Hepatocyte (in vitro differentiated cells): ENCODE data around the gene ELFN1. TPM values are rescaled to one million over a fixed set of nuclear protein-coding genes. Genes with fewer than 3 reads are reported as not detected.

Source experiments
- DNase-seq: peaks from one replicate; pipeline ENCODE4 v3.0.0-alpha.2; 2016; ENCODE audit warnings: low spot score
- H2AFZ ChIP-seq: fragments of 200-600 bp; sonication (generic); 2 replicates; pipeline ENCODE4 v1.6.0; 2016; ENCODE audit warnings: antibody characterized with exemption, mild to moderate bottlenecking
- H3K27ac ChIP-seq: fragments of 200-600 bp; sonication (generic); 2 replicates; pipeline ENCODE4 v1.5.1; 2016; ENCODE audit warnings: mild to moderate bottlenecking
- H3K27me3 ChIP-seq: fragments of 200-600 bp; sonication (generic); 2 replicates; pipeline ENCODE4 v1.6.1; 2016
- H3K36me3 ChIP-seq: fragments of 200-600 bp; sonication (generic); replicated peaks from 2 replicates; pipeline ENCODE4 v1.5.1; 2016; ENCODE audit warnings: low read depth; ENCODE audit not compliant: insufficient read depth
- H3K4me1 ChIP-seq: fragments of 200-600 bp; sonication (generic); 2 replicates; pipeline ENCODE4 v1.5.1; 2016; ENCODE audit warnings: mild to moderate bottlenecking, moderate library complexity; ENCODE audit not compliant: insufficient read depth
- H3K4me2 ChIP-seq: fragments of 200-600 bp; sonication (generic); 2 replicates; pipeline ENCODE4 v1.6.0; 2016
- H3K4me3 ChIP-seq: fragments of 200-600 bp; sonication (generic); 2 replicates; pipeline ENCODE4 v1.5.1; 2016; ENCODE audit warnings: mild to moderate bottlenecking
- H3K79me2 ChIP-seq: fragments of 200-600 bp; sonication (generic); 2 replicates; pipeline ENCODE4 v1.6.0; 2017; ENCODE audit warnings: mild to moderate bottlenecking
- H3K9me2 ChIP-seq: fragments of 200-600 bp; sonication (generic); replicated peaks from 2 replicates; pipeline ENCODE4 v1.6.0; 2017; ENCODE audit warnings: mild to moderate bottlenecking; ENCODE audit not compliant: insufficient read depth
- H3K9me3 ChIP-seq: fragments of 200-600 bp; sonication (generic); 2 replicates; pipeline ENCODE4 v1.5.1; 2016; ENCODE audit warnings: low read depth, mild to moderate bottlenecking
- H4K20me1 ChIP-seq: fragments of 200-600 bp; sonication (generic); 2 replicates; pipeline ENCODE4 v1.6.0; 2016; ENCODE audit warnings: mild to moderate bottlenecking; ENCODE audit not compliant: insufficient read depth, poor library complexity, severe bottlenecking
- EZH2 ChIP-seq: fragments of 200-600 bp; sonication (generic); IDR thresholded peaks from 2 replicates; pipeline ENCODE4 v1.6.1; 2016; ENCODE audit warnings: antibody characterized with exemption, mild to moderate bottlenecking, borderline replicate concordance
- EZH2phosphoT487 ChIP-seq: fragments of 200-600 bp; sonication (generic); IDR thresholded peaks from one replicate; pipeline ENCODE4 v1.6.1; 2018; ENCODE audit warnings: antibody characterized with exemption, mild to moderate bottlenecking, low read depth, moderate library complexity; ENCODE audit not compliant: unreplicated experiment, severe bottlenecking
- WGBS: methylation state at CpG from one replicate; pipeline ENCODE4 v1.1.6; 2016; ENCODE audit warnings: low lambda C conversion rate; ENCODE audit errors: missing lambda C conversion rate; 5-methylcytosine and 5-hydroxymethylcytosine counted together
- polyA plus RNA-seq: library from polyadenylated mRNA; unstranded; fragments of >200 nt; fragmentation: Nextera tagmentation; extraction: Ambion mirVana; gene quantifications from 2 replicates; pipeline ENCODE4 v1.2.1, GENCODE V29; 2016
- total RNA-seq: library from RNA; depleted of rRNA; stranded (reverse); fragments of >200 nt; gene quantifications from 2 replicates; pipeline ENCODE4 v1.2.3, GENCODE V29; 2014
- TF ChIP-seq, protein P1 (sequence below): fragments of 200-600 bp; sonication (generic); IDR thresholded peaks from 2 replicates; pipeline ENCODE4 v1.5.1; 2016; ENCODE audit warnings: antibody characterized with exemption, mild to moderate bottlenecking; ENCODE audit not compliant: poor library complexity

The ELFN1 gene
- total and polyA plus RNA-seq, 2 experiments from 2014 or later, result 3.6 to 5.5 TPM

DNA sequence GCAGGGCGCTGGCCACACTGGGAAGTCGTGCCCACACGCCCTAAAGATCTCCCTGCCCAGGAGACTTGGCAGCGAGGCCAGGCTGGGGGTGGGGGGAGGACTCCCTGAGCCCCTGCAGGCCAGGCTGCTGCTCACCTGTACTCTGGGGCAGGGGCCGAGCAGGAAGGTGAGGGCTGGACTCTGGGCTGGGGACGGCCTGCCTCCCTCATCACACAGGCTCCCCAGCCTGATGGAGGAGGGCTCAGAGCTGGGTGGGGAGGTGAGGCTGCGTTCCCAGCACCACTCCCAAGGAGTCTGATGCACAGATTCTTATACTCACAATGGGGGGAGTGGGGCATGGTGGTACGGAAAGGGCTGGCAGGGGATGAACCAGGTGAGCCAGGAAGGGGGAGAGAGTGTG, 71.2 kb downstream of the ELFN1 start:
- Histone ChIP-seq H3K36me3 (no peaks in the 10 kb centered on the region), H2AFZ (no peak overlapping the region), H3K27ac (no peak overlapping the region), H3K79me2 (no peaks in the 10 kb centered on the region), H3K4me1 (peaks cover 4% of the 10 kb centered on the region), H3K9me2 (no peaks in the 10 kb centered on the region), H3K9me3 (no peaks in the 10 kb centered on the region), H3K27me3 (no peaks in the 10 kb centered on the region), H3K4me2 (no peak overlapping the region), H4K20me1 (no peaks in the 10 kb centered on the region), H3K4me3 (no peak overlapping the region)
- WGBS, result 95% methylated on average over 8 of the region's 8 CpGs
- no peak for TF ChIP-seq EZH2
- TF ChIP-seq EZH2phosphoT487, result no peak
- DNase-seq, result no peak

DNA sequence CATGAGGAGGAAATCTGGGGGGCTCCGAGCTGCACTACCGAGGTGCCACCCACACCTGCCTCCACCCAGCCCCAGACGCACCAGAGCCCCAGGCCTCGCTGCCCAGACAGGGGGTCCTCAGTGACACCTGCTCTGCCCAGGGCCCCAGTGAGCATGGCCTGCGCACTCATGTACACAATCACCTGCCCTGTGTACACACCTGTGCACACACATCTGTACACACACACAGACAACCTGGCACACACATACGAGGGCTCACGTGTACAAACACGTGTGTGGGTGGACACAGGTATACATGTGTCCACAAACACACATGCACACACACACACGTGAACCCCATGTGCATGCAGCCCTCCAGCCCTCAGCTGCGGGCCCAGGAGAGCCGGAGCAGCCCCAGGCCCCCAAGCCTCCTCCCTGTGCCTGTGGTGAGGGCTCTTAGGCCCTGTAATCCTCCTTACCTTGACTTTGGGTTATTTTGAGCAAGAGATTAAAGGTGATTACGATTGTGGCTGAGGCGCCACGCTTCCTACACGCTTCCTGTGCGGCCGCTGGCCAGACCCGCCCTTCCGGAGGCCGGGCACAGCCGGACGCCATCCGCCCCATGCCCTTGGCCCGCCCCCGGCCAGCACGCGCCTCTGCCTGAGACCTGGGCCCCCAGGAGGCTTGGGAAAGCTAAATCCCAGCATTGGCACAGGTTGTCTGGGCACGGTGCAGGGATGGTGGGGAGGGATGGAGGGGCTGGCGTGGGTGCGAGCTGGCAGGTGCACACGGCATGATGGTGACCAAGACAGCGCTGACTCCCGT, 71.9 kb downstream of the ELFN1 start:
- 95% methylated on average over 24 of the region's 33 CpGs for WGBS
- Histone ChIP-seq H2AFZ (no peak overlapping the region), H3K4me2 (no peak overlapping the region), H3K4me3 (no peak overlapping the region), H3K9me3 (no peaks in the 10 kb centered on the region), H3K27ac (no peak overlapping the region), H3K36me3 (no peaks in the 10 kb centered on the region), H3K4me1 (peaks cover 4% of the 10 kb centered on the region), H3K9me2 (no peaks in the 10 kb centered on the region), H3K79me2 (no peaks in the 10 kb centered on the region), H4K20me1 (no peaks in the 10 kb centered on the region), H3K27me3 (no peaks in the 10 kb centered on the region)
- TF ChIP-seq EZH2phosphoT487, result no peak
- TF ChIP-seq, protein P1, sequence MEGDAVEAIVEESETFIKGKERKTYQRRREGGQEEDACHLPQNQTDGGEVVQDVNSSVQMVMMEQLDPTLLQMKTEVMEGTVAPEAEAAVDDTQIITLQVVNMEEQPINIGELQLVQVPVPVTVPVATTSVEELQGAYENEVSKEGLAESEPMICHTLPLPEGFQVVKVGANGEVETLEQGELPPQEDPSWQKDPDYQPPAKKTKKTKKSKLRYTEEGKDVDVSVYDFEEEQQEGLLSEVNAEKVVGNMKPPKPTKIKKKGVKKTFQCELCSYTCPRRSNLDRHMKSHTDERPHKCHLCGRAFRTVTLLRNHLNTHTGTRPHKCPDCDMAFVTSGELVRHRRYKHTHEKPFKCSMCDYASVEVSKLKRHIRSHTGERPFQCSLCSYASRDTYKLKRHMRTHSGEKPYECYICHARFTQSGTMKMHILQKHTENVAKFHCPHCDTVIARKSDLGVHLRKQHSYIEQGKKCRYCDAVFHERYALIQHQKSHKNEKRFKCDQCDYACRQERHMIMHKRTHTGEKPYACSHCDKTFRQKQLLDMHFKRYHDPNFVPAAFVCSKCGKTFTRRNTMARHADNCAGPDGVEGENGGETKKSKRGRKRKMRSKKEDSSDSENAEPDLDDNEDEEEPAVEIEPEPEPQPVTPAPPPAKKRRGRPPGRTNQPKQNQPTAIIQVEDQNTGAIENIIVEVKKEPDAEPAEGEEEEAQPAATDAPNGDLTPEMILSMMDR, result no peak
- TF ChIP-seq EZH2, result no peak
- DNase-seq, result no peak

DNA sequence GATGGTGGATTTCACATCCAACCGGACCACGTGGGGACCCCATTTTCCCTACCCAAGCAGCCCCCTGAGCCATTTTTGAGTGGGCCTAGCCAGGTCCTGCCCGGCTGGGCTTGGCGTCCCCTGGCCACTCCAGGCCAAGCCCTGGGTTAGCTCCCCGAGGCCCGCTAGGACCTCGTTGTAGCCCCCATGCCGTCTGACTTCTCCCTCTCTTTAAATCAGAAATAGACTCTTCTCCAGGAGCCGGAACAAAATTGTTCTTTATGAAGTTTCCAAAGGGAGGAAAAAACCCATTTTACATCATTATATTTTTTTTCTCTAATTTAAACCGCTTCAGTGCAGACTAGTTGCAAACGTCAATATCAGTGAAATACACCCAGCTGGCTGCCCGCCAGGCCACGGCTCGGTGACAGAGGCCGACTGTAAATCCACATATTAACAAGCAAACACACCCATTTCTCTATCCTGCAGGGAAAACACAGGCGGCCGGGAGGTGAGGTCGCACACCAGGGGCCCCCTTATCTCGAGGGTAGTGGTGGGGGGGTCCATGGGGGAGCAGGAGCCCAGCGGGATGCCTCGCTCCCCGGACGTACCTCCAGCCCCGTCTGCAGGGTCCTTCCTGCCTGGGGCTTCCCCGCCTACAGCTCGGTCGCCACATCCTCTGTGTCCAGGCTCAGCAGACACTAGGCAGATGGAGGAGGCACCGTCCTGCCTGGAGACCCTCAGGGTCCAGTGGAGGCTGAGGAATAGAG, 72.7 kb downstream of the ELFN1 start:
- Histone ChIP-seq H3K27ac (no peak overlapping the region), H4K20me1 (no peaks in the 10 kb centered on the region), H3K79me2 (no peaks in the 10 kb centered on the region), H3K4me3 (no peak overlapping the region), H3K4me1 (peaks cover 4% of the 10 kb centered on the region), H3K27me3 (no peaks in the 10 kb centered on the region), H3K4me2 (peak overlapping the region; percentile 66), H3K36me3 (no peaks in the 10 kb centered on the region), H3K9me2 (no peaks in the 10 kb centered on the region), H2AFZ (no peak overlapping the region), H3K9me3 (no peaks in the 10 kb centered on the region)
- TF ChIP-seq, protein P1, result no peak
- TF ChIP-seq EZH2phosphoT487, result no peak
- TF ChIP-seq EZH2, result no peak
- DNase-seq, result peak; percentile 60
- 56% methylated on average over 28 of the region's 28 CpGs for WGBS

DNA sequence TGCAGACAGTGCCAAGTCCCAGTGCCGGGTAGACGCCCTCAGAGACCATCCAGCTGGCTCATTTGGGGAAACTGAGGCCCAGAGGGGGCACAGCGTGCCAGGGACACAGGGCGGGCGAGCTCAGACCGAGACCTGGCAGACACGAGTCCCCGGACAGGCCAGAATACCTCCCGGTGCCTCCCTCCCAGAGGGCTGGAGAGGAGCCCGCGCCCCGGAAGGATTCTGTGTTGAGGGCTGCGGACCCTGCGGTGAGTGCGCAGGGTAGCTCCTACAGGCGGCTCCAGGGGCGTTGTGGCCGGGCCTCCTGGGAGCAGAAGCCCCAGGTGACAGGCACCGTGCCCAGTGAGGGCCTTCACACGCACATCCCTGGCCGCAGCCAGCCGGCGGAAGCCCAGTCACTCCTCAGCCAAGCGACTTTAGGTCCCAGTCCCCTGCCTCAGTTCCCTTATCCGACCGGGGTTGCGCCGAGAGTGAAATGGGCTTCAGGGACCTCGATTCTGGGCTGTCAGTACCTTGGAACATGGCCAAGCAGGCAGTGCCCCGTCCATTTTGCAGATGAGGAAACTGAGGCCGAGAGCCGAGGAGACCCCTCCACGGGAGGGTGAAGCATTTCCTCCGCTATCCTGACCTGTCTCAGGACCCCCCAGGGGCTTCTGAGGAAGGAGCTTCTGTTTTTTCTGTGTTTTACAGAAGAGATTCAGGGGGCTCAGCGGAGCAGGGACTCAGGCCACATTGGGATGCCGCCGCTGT, 73.6 kb downstream of the ELFN1 start:
- Histone ChIP-seq H4K20me1 (no peaks in the 10 kb centered on the region), H3K27ac (no peak overlapping the region), H2AFZ (no peak overlapping the region), H3K27me3 (no peaks in the 10 kb centered on the region), H3K4me1 (peaks cover 4% of the 10 kb centered on the region), H3K4me3 (no peak overlapping the region), H3K79me2 (no peaks in the 10 kb centered on the region), H3K4me2 (no peak overlapping the region), H3K9me2 (no peaks in the 10 kb centered on the region), H3K9me3 (no peaks in the 10 kb centered on the region), H3K36me3 (no peaks in the 10 kb centered on the region)
- DNase-seq, result no peak
- TF ChIP-seq, protein P1, result no peak
- TF ChIP-seq EZH2 (no peak), EZH2phosphoT487 (no peak)
- 94% methylated on average over 37 of the region's 37 CpGs for WGBS
